ENCODE results near the gene BAD. TPM values are rescaled to one million over a fixed set of nuclear protein-coding genes. Genes with fewer than 3 reads are reported as not detected.

The BAD gene
- total RNA-seq, 1 donor from 2014 or later, result 121 TPM

GRCh38 chr11:64297699-64298358 lies 13.4 kb upstream of the BAD start:
- no peak for DNase-seq (ENCODE audit: extremely low read depth, low read depth, low spot score)

GRCh38 chr11:64296830-64297698 lies 12.6 kb upstream of the BAD start:
- no peak for DNase-seq (ENCODE audit: extremely low read depth, low read depth, low spot score)

DNA sequence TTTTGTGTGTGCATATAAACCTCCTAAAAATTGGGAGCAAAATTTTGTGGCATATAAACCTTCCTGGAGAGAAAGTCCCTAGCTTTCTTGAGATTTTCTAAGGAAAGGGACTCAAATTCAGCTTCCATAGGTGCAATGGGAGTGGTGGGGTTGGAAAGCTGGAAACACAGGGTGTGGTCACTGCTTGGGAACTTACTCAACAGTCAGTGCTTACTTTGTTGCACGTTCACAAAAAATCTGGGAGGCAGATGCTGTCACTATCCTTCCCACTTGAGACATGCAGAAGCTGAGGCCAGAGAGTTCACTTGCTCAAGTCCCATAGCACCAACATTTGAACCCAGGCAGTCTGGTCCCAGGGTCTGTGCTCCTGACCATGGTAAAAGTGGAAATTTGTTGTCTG lies 11.8 kb upstream of the BAD start:
- DNase-seq (ENCODE audit: extremely low read depth, low read depth, low spot score), result no peak

- DNase-seq (ENCODE audit: extremely low read depth, low read depth, low spot score), result no peak
Measured at GRCh38 chr11:64295760-64296159, 11.3 kb upstream of the BAD start.

- no peak for DNase-seq (ENCODE audit: extremely low read depth, low read depth, low spot score)
Measured at GRCh38 chr11:64294774-64295173, 10.3 kb upstream of the BAD start.

GRCh38 chr11:64292460-64293254 lies 8.2 kb upstream of the BAD start:
- no peak for DNase-seq (ENCODE audit: extremely low read depth, low read depth, low spot score)

DNA sequence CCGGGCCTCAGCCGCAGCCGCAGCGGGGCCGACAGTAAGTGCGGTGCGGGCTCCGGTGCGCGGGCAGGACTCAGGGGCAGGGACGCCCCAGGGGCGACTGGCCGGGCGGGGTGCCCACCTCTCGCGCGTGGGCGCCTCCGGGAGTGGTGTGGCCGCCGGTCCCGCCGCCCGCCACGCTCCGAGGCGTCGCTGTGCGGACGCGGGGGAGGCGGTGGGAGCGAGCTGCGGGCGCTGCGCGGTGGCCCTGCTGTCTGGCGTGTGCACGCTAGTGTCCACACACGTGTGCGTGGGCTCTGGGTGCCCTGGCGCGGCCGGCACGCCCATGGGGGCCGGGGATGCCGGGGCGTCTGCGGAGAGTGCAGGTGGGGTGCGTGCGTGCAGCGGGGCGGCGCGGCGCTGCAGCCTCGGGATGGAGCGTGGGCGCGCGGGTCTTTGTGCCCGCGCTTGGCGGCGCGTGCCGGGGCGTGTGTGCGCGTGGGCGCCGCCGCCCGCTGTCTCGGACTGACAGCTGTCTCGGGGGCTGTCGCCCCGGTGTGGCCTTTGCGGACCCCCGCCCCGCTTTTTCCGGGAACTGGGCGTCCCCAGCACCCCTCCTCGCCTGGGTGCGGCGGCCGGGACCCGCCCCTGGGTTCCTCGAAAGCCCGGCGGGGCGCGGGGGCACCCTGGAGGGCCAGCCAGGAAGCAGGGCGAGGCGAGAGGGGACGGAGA lies 7.4 kb upstream of the BAD start:
- DNase-seq (ENCODE audit: extremely low read depth, low read depth, low spot score), result no peak

GRCh38 chr11:64291262-64291751 lies 6.8 kb upstream of the BAD start, which contains the start of gene KCNK4:
TSS of gene KCNK4 (plus strand) at chr11:64291302. CDS start at chr11:64293019, 1,717 bp downstream.
- DNase-seq (ENCODE audit: extremely low read depth, low read depth, low spot score), result no peak

- no peak for DNase-seq (ENCODE audit: extremely low read depth, low read depth, low spot score)
Measured at GRCh38 chr11:64290352-64291261, 6.1 kb upstream of the BAD start.

DNA sequence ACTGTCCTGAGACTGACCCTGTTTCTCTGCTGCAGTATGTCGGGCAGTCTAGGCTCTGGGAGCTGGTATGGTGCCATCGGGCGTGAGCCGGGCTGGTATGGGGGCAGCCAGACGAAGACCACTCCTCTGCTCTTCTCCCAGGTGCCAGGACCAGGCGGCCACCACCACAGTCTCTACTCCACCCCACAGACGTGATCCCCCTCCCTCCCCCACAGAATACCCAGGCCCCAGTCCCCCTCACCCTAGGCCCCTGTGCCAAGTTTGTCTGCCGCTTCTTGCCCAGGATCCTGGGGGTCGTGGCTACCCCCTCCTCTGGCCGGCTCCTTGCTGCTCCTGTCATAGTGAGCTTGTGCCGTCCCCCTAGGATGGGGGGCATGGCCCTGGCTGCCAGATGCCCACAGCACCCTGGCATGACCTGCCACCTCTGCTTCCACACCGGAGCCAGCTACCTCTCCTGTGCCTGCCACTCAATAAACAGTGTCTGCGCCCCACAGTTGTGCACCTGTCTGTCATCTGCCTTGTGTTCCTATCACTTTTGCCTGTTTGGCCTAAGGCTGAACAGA lies 4.6 kb upstream of the BAD start:
- no peak for DNase-seq (ENCODE audit: extremely low read depth, low read depth, low spot score)

- DNase-seq (ENCODE audit: extremely low read depth, low read depth, low spot score), result no peak
Measured at GRCh38 chr11:64288353-64288750, 3.9 kb upstream of the BAD start.

DNA sequence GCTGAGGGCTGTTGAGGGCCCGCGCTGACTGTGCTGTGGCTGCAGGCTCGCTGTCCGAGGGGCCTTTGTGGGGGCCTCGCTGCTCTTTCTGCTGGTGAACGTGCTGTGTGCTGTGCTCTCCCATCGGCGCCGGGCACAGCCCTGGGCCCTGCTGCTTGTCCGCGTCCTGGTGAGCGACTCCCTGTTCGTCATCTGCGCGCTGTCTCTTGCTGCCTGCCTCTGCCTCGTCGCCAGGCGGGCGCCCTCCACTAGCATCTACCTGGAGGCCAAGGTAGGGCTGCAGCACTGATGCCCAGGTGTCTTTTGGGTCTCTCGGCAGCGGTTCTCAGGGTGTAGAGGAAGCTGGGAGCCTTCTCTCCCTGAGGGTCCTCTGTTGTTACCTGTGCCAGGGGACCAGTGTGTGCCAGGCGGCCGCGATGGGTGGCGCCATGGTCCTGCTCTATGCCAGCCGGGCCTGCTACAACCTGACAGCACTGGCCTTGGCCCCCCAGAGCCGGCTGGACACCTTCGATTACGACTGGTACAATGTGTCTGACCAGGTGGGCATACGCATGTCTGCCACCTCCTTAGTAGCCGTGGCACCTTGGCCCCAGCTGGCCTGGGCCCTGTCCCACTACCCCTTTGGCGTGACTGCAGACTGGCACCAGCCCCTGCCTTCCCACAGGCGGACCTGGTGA lies 3.3 kb upstream of the BAD start:
- DNase-seq (ENCODE audit: extremely low read depth, low read depth, low spot score), result no peak

DNA sequence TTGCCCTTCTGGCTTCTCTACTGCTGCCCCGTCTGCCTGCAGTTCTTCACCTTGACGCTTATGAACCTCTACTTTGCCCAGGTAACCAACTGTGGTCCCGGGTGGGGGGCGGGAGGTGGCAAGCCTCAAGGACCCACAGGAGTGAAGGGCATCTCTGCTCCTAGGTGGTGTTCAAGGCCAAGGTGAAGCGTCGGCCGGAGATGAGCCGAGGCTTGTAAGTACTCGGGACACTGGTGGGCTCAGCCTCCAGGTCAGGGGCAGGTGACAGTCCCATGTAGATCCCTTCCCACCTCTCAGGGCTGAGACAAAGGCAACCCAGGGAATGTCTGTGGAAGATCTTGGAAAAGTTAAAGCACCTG lies 2.3 kb upstream of the BAD start:
- DNase-seq (ENCODE audit: extremely low read depth, low read depth, low spot score), result no peak

GRCh38 chr11:64285885-64286800 lies 1.7 kb upstream of the BAD start:
- DNase-seq (ENCODE audit: extremely low read depth, low read depth, low spot score), result no peak

GRCh38 chr11:64284962-64285884 lies 758 bp upstream of the BAD start, which contains the start of gene GPR137:
TSS of gene GPR137 (plus strand) at chr11:64285848. CDS start at chr11:64286525, 677 bp downstream.
- no peak for DNase-seq (ENCODE audit: extremely low read depth, low read depth, low spot score)

GRCh38 chr11:64283092-64283491 lies 1.4 kb downstream of the BAD start:
- DNase-seq (ENCODE audit: extremely low read depth, low read depth, low spot score), result no peak

All from glomerular endothelial cell (primary cell).